HG03378 (cell line): ENCODE results near the gene TICRR.

Experiments used
- ATAC-seq: cut with Tn5 transposase; IDR thresholded peaks from one replicate; pipeline ENCODE4 v1.9.1; 2021; ENCODE audit warnings: mild to moderate bottlenecking, moderate library complexity; ENCODE audit not compliant: unreplicated experiment

Gene TICRR

GRCh38 chr15:89653578-89653977 lies 78.3 kb downstream of the TICRR start:
- ATAC-seq = no peak

- ATAC-seq = no peak
Observed at GRCh38 chr15:89654301-89654761, 79.1 kb downstream of the TICRR start.

- no peak for ATAC-seq
Observed at GRCh38 chr15:89654847-89655805, 79.9 kb downstream of the TICRR start, which contains the start of gene KIF7. Gene KIF7 (minus strand): TSS chr15:89655467. CDS start chr15:89652930, 2,537 bp downstream.

- ATAC-seq = no peak
Observed at GRCh38 chr15:89656116-89656815, 81.0 kb downstream of the TICRR start.

GRCh38 chr15:89657686-89658200 lies 82.5 kb downstream of the TICRR start:
- no peak for ATAC-seq

GRCh38 chr15:89659295-89659694 lies 84.0 kb downstream of the TICRR start:
- no peak for ATAC-seq

- no peak for ATAC-seq
Observed at GRCh38 chr15:89660556-89660955, 85.3 kb downstream of the TICRR start.

GRCh38 chr15:89662893-89663626 lies 87.8 kb downstream of the TICRR start:
- no peak for ATAC-seq

GRCh38 chr15:89664441-89665350 lies 89.4 kb downstream of the TICRR start:
- ATAC-seq = no peak

- no peak for ATAC-seq
Observed at GRCh38 chr15:89665449-89666181, 90.3 kb downstream of the TICRR start.

- ATAC-seq = no peak
Observed at GRCh38 chr15:89666184-89666857, 91.1 kb downstream of the TICRR start.

- no peak for ATAC-seq
Observed at GRCh38 chr15:89666858-89667705, 91.8 kb downstream of the TICRR start.

GRCh38 chr15:89667706-89667960 lies 92.4 kb downstream of the TICRR start:
- ATAC-seq = no peak

GRCh38 chr15:89668171-89668570 lies 92.9 kb downstream of the TICRR start:
- ATAC-seq = no peak

- no peak for ATAC-seq
Observed at GRCh38 chr15:89669309-89669865, 94.1 kb downstream of the TICRR start.

GRCh38 chr15:89669941-89670340 lies 94.7 kb downstream of the TICRR start:
- no peak for ATAC-seq

GRCh38 chr15:89670971-89671560 lies 95.8 kb downstream of the TICRR start:
- no peak for ATAC-seq
